ENCODE results near the gene RUSF1.

RUSF1 gene

GRCh38 chr16:31461201-31461920, 46.8 kb downstream of the RUSF1 start:
- no peak for TF ChIP-seq ELF4 (IDR thresholded peaks at IDR 0.05)
- no peak for TF ChIP-seq ZNF384 (IDR thresholded peaks at IDR 0.05)
- TF ChIP-seq ARNT (IDR thresholded peaks at IDR 0.05), result no peak
- TF ChIP-seq NFRKB (IDR thresholded peaks at IDR 0.05), result no peak
- TF ChIP-seq BHLHE40 (IDR thresholded peaks at IDR 0.05; ENCODE audit: borderline replicate concordance), result no peak
- TF ChIP-seq LEF1 (IDR thresholded peaks at IDR 0.05; ENCODE audit: borderline replicate concordance), result no peak
- no peak for TF ChIP-seq SUZ12 (IDR thresholded peaks at IDR 0.05)
- TF ChIP-seq TARDBP (IDR thresholded peaks at IDR 0.05), result no peak
- TF ChIP-seq FOXM1 (IDR thresholded peaks at IDR 0.05; ENCODE audit: borderline replicate concordance), result no peak
- TF ChIP-seq L3MBTL2 (conservative IDR thresholded peaks at IDR 0.05), result no peak
- TF ChIP-seq SP1 (IDR thresholded peaks at IDR 0.05), result no peak
- TF ChIP-seq HDGF (IDR thresholded peaks at IDR 0.05; ENCODE audit: borderline replicate concordance), result no peak
- TF ChIP-seq CTBP1 (IDR thresholded peaks at IDR 0.05; ENCODE audit: borderline replicate concordance), result no peak
- TF ChIP-seq FOXK2 (IDR thresholded peaks at IDR 0.05), result no peak
- no peak for TF ChIP-seq FOXA1 (IDR thresholded peaks at IDR 0.05)
- no peak for TF ChIP-seq PKNOX1 (IDR thresholded peaks at IDR 0.05)
- DNase-seq (ENCODE audit: extremely low spot score), result no peak
- CTCF ChIA-PET, result interaction anchor here (0.5 to 1.5 kb wide), 8 partner anchors 10 to 407 kb away, joined by 3 to 5 read pairs (median 4); partner anchors contain the start of genes RUSF1 and TGFB1I1
- POLR2A ChIA-PET, result interaction anchor here (0.7 to 5.4 kb wide), 10 partner anchors 7 to 415 kb away, joined by 3 to 27 read pairs (median 5); partner anchors contain the start of genes COX6A2, FUS, KAT8 and RUSF1

GRCh38 chr16:31460582-31461002, 47.6 kb downstream of the RUSF1 start:
- DNase-seq (ENCODE audit: extremely low spot score), result no peak
- POLR2A ChIA-PET, result interaction anchor here (0.7 to 5.4 kb wide), 12 partner anchors 8 to 416 kb away, joined by 3 to 27 read pairs (median 5); partner anchors contain the start of genes COX6A2, FUS, KAT8 and RUSF1
- CTCF ChIA-PET, result interaction anchor here (0.5 to 1.5 kb wide), 12 partner anchors 9 to 462 kb away, joined by 3 to 5 read pairs (median 4); partner anchors contain the start of genes RUSF1 and TGFB1I1

GRCh38 chr16:31459687-31460581, 48.3 kb downstream of the RUSF1 start:
- POLR2A ChIA-PET, result interaction anchor here (0.5 to 5.4 kb wide), 21 partner anchors 9 to 417 kb away, joined by 3 to 27 read pairs (median 5); partner anchors contain the start of genes COX6A2, FUS, KAT8 and RUSF1
- peak; percentile 98 for DNase-seq (ENCODE audit: extremely low spot score)
- no peak for TF ChIP-seq ELF4 (IDR thresholded peaks at IDR 0.05)
- CTCF ChIA-PET, result interaction anchor here (0.6 to 1.5 kb wide), 10 partner anchors 8 to 461 kb away, joined by 3 to 5 read pairs (median 4); partner anchors contain the start of genes RUSF1 and TGFB1I1

More at GRCh38 chr16:31460582-31461002, 47.6 kb downstream of the RUSF1 start:
- TF ChIP-seq TARDBP (IDR thresholded peaks at IDR 0.05) (no peak), HDGF (IDR thresholded peaks at IDR 0.05; ENCODE audit: borderline replicate concordance) (no peak), PKNOX1 (IDR thresholded peaks at IDR 0.05) (no peak), SP1 (IDR thresholded peaks at IDR 0.05) (no peak), ZNF384 (IDR thresholded peaks at IDR 0.05) (no peak), ARNT (IDR thresholded peaks at IDR 0.05) (no peak), FOXM1 (IDR thresholded peaks at IDR 0.05; ENCODE audit: borderline replicate concordance) (no peak), L3MBTL2 (conservative IDR thresholded peaks at IDR 0.05) (no peak), ELF4 (IDR thresholded peaks at IDR 0.05) (no peak), FOXA1 (IDR thresholded peaks at IDR 0.05) (no peak)

- peak; percentile 98 for TF ChIP-seq L3MBTL2 (conservative IDR thresholded peaks at IDR 0.05)
- TF ChIP-seq BHLHE40 (IDR thresholded peaks at IDR 0.05; ENCODE audit: borderline replicate concordance), result no peak
- peak; percentile 89 for TF ChIP-seq ELF4 (IDR thresholded peaks at IDR 0.05)
- ChIA-PET CTCF (interaction anchor here (1.3 kb wide), 1 partner anchor 15 kb away, joined by 5 read pairs; no protein-coding TSS in a partner anchor), POLR2A (interaction anchor here (0.8 to 5.4 kb wide), 13 partner anchors 10 to 415 kb away, joined by 3 to 27 read pairs (median 6); partner anchors contain the start of genes KAT8, RUSF1, SLC5A2 and TGFB1I1)
- DNase-seq (ENCODE audit: extremely low spot score), result peak; percentile 85
Observed at GRCh38 chr16:31458844-31459686, 49.1 kb downstream of the RUSF1 start, which contains the start of gene ARMC5. Gene ARMC5, plus strand, starts transcription at chr16:31459501. Its CDS starts 24 bp downstream, at chr16:31459525.

GRCh38 chr16:31458073-31458843, 49.9 kb downstream of the RUSF1 start:
- ChIA-PET CTCF (interaction anchor here (1.3 kb wide), 1 partner anchor 15 kb away, joined by 5 read pairs; no protein-coding TSS in a partner anchor), POLR2A (interaction anchor here (1.4 to 5.4 kb wide), 7 partner anchors 13 to 278 kb away, joined by 3 to 27 read pairs (median 7); partner anchors contain the start of genes RUSF1, SLC5A2, TGFB1I1 and ZNF843)
- no peak for DNase-seq (ENCODE audit: extremely low spot score)
- TF ChIP-seq TARDBP (IDR thresholded peaks at IDR 0.05) (no peak), HDGF (IDR thresholded peaks at IDR 0.05; ENCODE audit: borderline replicate concordance) (no peak), PKNOX1 (IDR thresholded peaks at IDR 0.05) (no peak), SP1 (IDR thresholded peaks at IDR 0.05) (no peak), L3MBTL2 (conservative IDR thresholded peaks at IDR 0.05) (peak; percentile 48; the same call in 1 of the 2 replicates), SUZ12 (IDR thresholded peaks at IDR 0.05) (no peak)

Measured in HEK293T (cell line).